H1 (cell line): ENCODE measurements around the gene PXDN. TPM values are rescaled to one million over a fixed set of nuclear protein-coding genes. Genes with fewer than 3 reads are reported as not detected.

Experiments used
- CTCF ChIA-PET: fragments of 300-600 bp; sonication (Branson Sonifier 250); formaldehyde crosslinking; loops from one replicate; lab custom pipeline; 2021; ENCODE audit not compliant: partially characterized antibody; lab: Charles Lee
- POLR2A ChIA-PET: fragments of 300-600 bp; sonication (Branson Sonifier 250); formaldehyde crosslinking; loops from one replicate; lab custom pipeline; 2021; ENCODE audit warnings: inconsistent platforms; ENCODE audit not compliant: partially characterized antibody; lab: Charles Lee
- DNase-seq, 2 experiments: peaks; one replicate each; pipeline versions ENCODE4 v3.0.0 to v3.0.0-alpha.2; 2010 to 2022; ENCODE audit warnings: low spot score in 2 of 2, low read depth in 1 of 2, mixed read lengths in 1 of 2
- FAIRE-seq: peaks from 2 replicates; lab custom pipeline; 2011; peaks lifted over from hg19 to GRCh38; lab: Jason Lieb, UNC
- H2AFZ ChIP-seq: 2 replicates; pipeline ENCODE4 v1.8.1; 2012; ENCODE audit warnings: low read length, inconsistent platforms
- H2AK5ac ChIP-seq: 2 replicates; pipeline ENCODE4 v1.6.1; 2013; ENCODE audit warnings: low read depth, low read length
- H2BK120ac ChIP-seq: replicated peaks from 2 replicates; pipeline ENCODE3; 2013; ENCODE audit warnings: low read depth, low read length, inconsistent platforms
- H2BK12ac ChIP-seq: 2 replicates; pipeline ENCODE4 v1.6.1; 2013; ENCODE audit warnings: low read depth, low read length
- H2BK15ac ChIP-seq: 2 replicates; pipeline ENCODE4 v1.6.1; 2013; ENCODE audit warnings: low read length
- H2BK20ac ChIP-seq: 2 replicates; pipeline ENCODE4 v1.6.1; 2013; ENCODE audit warnings: low read length
- H2BK5ac ChIP-seq: 2 replicates; pipeline ENCODE4 v1.6.1; 2013; ENCODE audit warnings: low read depth, low read length
- H3K14ac ChIP-seq: 2 replicates; pipeline ENCODE4 v1.6.1; 2013; ENCODE audit warnings: inconsistent platforms; ENCODE audit not compliant: insufficient read length
- H3K18ac ChIP-seq: 2 replicates; pipeline ENCODE4 v1.6.1; 2013; ENCODE audit warnings: low read length; ENCODE audit errors: extremely low read depth
- H3K23ac ChIP-seq: 2 replicates; pipeline ENCODE4 v1.6.1; 2013; ENCODE audit warnings: inconsistent platforms; ENCODE audit not compliant: insufficient read length
- H3K23me2 ChIP-seq: 2 replicates; pipeline ENCODE4 v1.6.1; 2013; ENCODE audit warnings: low read depth, low read length
- H3K27ac ChIP-seq: 2 replicates; pipeline ENCODE4 v1.6.1; 2011; ENCODE audit warnings: low read depth, low read length, inconsistent platforms
- H3K27me3 ChIP-seq, 4 experiments: replicated peaks in 1 of 4; 1 replicate in 1 of 4; 2 replicates in 3 of 4; pipeline versions ENCODE4 v1.6.1 to v1.8.1; 2011 to 2013; ENCODE audit warnings: low read length in 3 of 4, mild to moderate bottlenecking in 3 of 4, inconsistent platforms in 2 of 4, mixed read lengths in 2 of 4, moderate library complexity in 1 of 4; ENCODE audit not compliant: control insufficient read depth in 3 of 4, insufficient read depth in 3 of 4; ENCODE audit errors: extremely low read depth in 1 of 4
- H3K36me3 ChIP-seq, 4 experiments: 2 replicates each; pipeline versions ENCODE4 v1.6.1 to v1.8.1; 2011 to 2013; ENCODE audit warnings: mild to moderate bottlenecking in 4 of 4, low read length in 3 of 4, moderate library complexity in 2 of 4, control low read depth in 1 of 4, inconsistent platforms in 1 of 4; ENCODE audit not compliant: insufficient read depth in 4 of 4, control insufficient read depth in 2 of 4
- H3K4ac ChIP-seq: replicated peaks from 2 replicates; pipeline ENCODE3; 2013; ENCODE audit warnings: low read length, low read depth, mixed read lengths, inconsistent platforms; ENCODE audit not compliant: insufficient read length
- H3K4me1 ChIP-seq, 4 experiments: replicated peaks in 1 of 4; 1 replicate in 1 of 4; 2 replicates in 3 of 4; pipeline versions ENCODE4 v1.6.1 to v1.8.1; 2011 to 2013; ENCODE audit warnings: low read length in 3 of 4, inconsistent platforms in 2 of 4, mixed read lengths in 1 of 4; ENCODE audit not compliant: insufficient read depth in 4 of 4, control insufficient read depth in 3 of 4
- H3K4me2 ChIP-seq, 2 experiments: 2 replicates each; pipeline versions ENCODE4 v1.6.1 to v1.8.1; 2011 to 2013; ENCODE audit warnings: low read depth in 2 of 2, low read length in 2 of 2, control low read depth in 1 of 2, inconsistent platforms in 1 of 2, mild to moderate bottlenecking in 1 of 2; ENCODE audit not compliant: insufficient read depth in 1 of 2
- H3K4me3 ChIP-seq, 4 experiments: fragments of 200-600, 300-600 bp in 1 of 4; sonication (generic), shearing (Covaris generic), sonication (Bioruptor Twin) in 1 of 4; 2 replicates each; pipeline versions ENCODE4 v1.5.1 to v1.8.1; 2011 to 2016; ENCODE audit warnings: low read length in 4 of 4, low read depth in 3 of 4, control low read depth in 2 of 4, inconsistent platforms in 2 of 4, mild to moderate bottlenecking in 2 of 4, mixed read lengths in 1 of 4, moderate library complexity in 1 of 4; ENCODE audit not compliant: insufficient read depth in 2 of 4; ENCODE audit errors: extremely low read depth in 1 of 4
- H3K56ac ChIP-seq: replicated peaks from 2 replicates; pipeline ENCODE3; 2013; ENCODE audit warnings: low read depth, mild to moderate bottlenecking, mixed read lengths, low read length, inconsistent platforms; ENCODE audit not compliant: insufficient read length
- H3K79me1 ChIP-seq: 2 replicates; pipeline ENCODE4 v1.6.1; 2013; ENCODE audit warnings: low read depth, low read length, control low read depth
- H3K79me2 ChIP-seq, 2 experiments: 2 replicates each; pipeline versions ENCODE4 v1.6.1 to v1.8.1; 2012 to 2013; ENCODE audit warnings: low read length in 2 of 2, mild to moderate bottlenecking in 2 of 2, inconsistent platforms in 1 of 2; ENCODE audit not compliant: insufficient read depth in 2 of 2, control insufficient read depth in 1 of 2
- H3K9ac ChIP-seq, 4 experiments: replicated peaks in 1 of 4; 1 replicate in 1 of 4; 2 replicates in 3 of 4; pipeline versions ENCODE4 v1.6.1 to v1.8.1; 2011 to 2013; ENCODE audit warnings: low read depth in 3 of 4, low read length in 3 of 4, control low read depth in 2 of 4, mild to moderate bottlenecking in 2 of 4, moderate library complexity in 2 of 4, inconsistent platforms in 1 of 4; ENCODE audit errors: extremely low read depth in 1 of 4
- H3K9me3 ChIP-seq, 2 experiments: 2 replicates each; pipeline versions ENCODE4 v1.6.1 to v1.8.1; 2012 to 2013; ENCODE audit warnings: mild to moderate bottlenecking in 2 of 2, moderate library complexity in 2 of 2, control low read depth in 1 of 2, inconsistent platforms in 1 of 2, low read depth in 1 of 2, low read length in 1 of 2, mixed read lengths in 1 of 2; ENCODE audit not compliant: insufficient read depth in 2 of 2
- H4K20me1 ChIP-seq, 2 experiments: replicated peaks in 1 of 2; 2 replicates each; pipeline versions ENCODE3 to v1.8.1; 2011 to 2013; ENCODE audit warnings: inconsistent platforms in 2 of 2, low read length in 2 of 2, mild to moderate bottlenecking in 1 of 2; ENCODE audit not compliant: insufficient read depth in 2 of 2, control insufficient read depth in 1 of 2
- H4K5ac ChIP-seq: 2 replicates; pipeline ENCODE4 v1.6.1; 2013; ENCODE audit warnings: low read length, low read depth, mixed read lengths, inconsistent platforms; ENCODE audit not compliant: insufficient read length
- H4K8ac ChIP-seq: 2 replicates; pipeline ENCODE4 v1.8.0; 2013; ENCODE audit warnings: mild to moderate bottlenecking, moderate library complexity, low read length, inconsistent platforms; ENCODE audit not compliant: insufficient read depth; ENCODE audit errors: extremely low read depth
- H4K91ac ChIP-seq: replicated peaks from 2 replicates; pipeline ENCODE3; 2013; ENCODE audit warnings: low read length, mixed read lengths, inconsistent platforms; ENCODE audit not compliant: insufficient read length
- ASH2L ChIP-seq: fragments of 200-600, 300-600 bp; sonication (generic); IDR thresholded peaks from one replicate; pipeline ENCODE4 v1.7.1; 2017; ENCODE audit warnings: low read length
- CHD2 ChIP-seq: IDR thresholded peaks from 2 replicates; pipeline ENCODE4 v1.6.1; 2012; ENCODE audit warnings: low read length, improper control_type of control experiment
- CTBP2 ChIP-seq: IDR thresholded peaks from 2 replicates; pipeline ENCODE4 v1.7.0; 2011; ENCODE audit warnings: borderline replicate concordance, mild to moderate bottlenecking, moderate library complexity, mixed read lengths, low read length; ENCODE audit not compliant: insufficient read depth, insufficient read length
- EP300 ChIP-seq, 2 experiments: IDR thresholded peaks; 1 replicate in 1 of 2; 2 replicates in 1 of 2; pipeline ENCODE4 v1.6.1; 2011 to 2012; ENCODE audit warnings: low read depth in 2 of 2, low read length in 2 of 2, mild to moderate bottlenecking in 2 of 2, borderline replicate concordance in 1 of 2, inconsistent platforms in 1 of 2, moderate library complexity in 1 of 2
- GABPA ChIP-seq: IDR thresholded peaks from 2 replicates; pipeline ENCODE4 v1.6.1; 2011; ENCODE audit warnings: mild to moderate bottlenecking, low read length, moderate library complexity, borderline replicate concordance; ENCODE audit not compliant: insufficient read depth
- HDAC2 ChIP-seq, 2 experiments: fragments of 300-600 bp in 1 of 2; sonication (generic) in 1 of 2; IDR thresholded peaks; 2 replicates each; pipeline ENCODE4 v1.6.1; 2011 to 2012; ENCODE audit warnings: low read depth in 2 of 2, low read length in 2 of 2, mild to moderate bottlenecking in 2 of 2, moderate library complexity in 2 of 2, borderline replicate concordance in 1 of 2, inconsistent platforms in 1 of 2
- RXRA ChIP-seq: IDR thresholded peaks from 2 replicates; pipeline ENCODE4 v1.6.1; 2011; ENCODE audit warnings: low read depth, mild to moderate bottlenecking, low read length, moderate library complexity; ENCODE audit not compliant: insufficient read depth
- SIN3A ChIP-seq, 2 experiments: IDR thresholded peaks in 1 of 2; conservative IDR thresholded peaks in 1 of 2; 2 replicates each; pipeline ENCODE4 v1.6.1; 2011 to 2012; ENCODE audit warnings: low read length in 2 of 2, improper control_type of control experiment in 1 of 2, low read depth in 1 of 2, mild to moderate bottlenecking in 1 of 2
- SIRT6 ChIP-seq: IDR thresholded peaks from one replicate; pipeline ENCODE4 v1.7.1; 2012; ENCODE audit warnings: low read length, inconsistent platforms
- SP4 ChIP-seq: IDR thresholded peaks from 2 replicates; pipeline ENCODE4 v1.6.1; 2012; ENCODE audit warnings: low read length, inconsistent platforms
- WGBS, 2 experiments: shearing (Covaris generic) in 1 of 2; methylation state at CpG; one replicate each; pipeline versions ENCODE4 v1.1.6 to v1.1.7; 2013 to 2015; ENCODE audit warnings: low lambda C conversion rate in 2 of 2, mixed read lengths in 2 of 2, inconsistent platforms in 1 of 2, low coverage in 1 of 2, missing lambda C conversion rate in 1 of 2; ENCODE audit not compliant: insufficient replicate concordance in 2 of 2, insufficient coverage in 1 of 2, insufficient read length in 1 of 2; ENCODE audit errors: extremely low coverage in 1 of 2, missing lambda C conversion rate in 1 of 2; 5-methylcytosine and 5-hydroxymethylcytosine counted together
- polyA plus RNA-seq, 7 experiments: library from polyadenylated mRNA; depleted of rRNA in 3 of 7; stranded (reverse) in 5 of 7; unstranded in 2 of 7; fragments of >200 nt in 5 of 7; fragments of 200-250 nt in 2 of 7; gene quantifications; 1 replicate in 5 of 7; 2 replicates in 1 of 7; 4 replicates in 1 of 7; pipeline versions ENCODE4 v1.2.1 to v1.2.3, GENCODE V29; 2011 to 2013; ENCODE audit warnings: missing spikeins in 2 of 7, mixed read lengths in 2 of 7
- total RNA-seq: library from RNA; stranded (reverse); fragmentation: NEBNext Ultra II Directional; extraction: Animal tissue kit (Norgen Biotek cat#: 25700); gene quantifications from 2 replicates; pipeline ENCODE4 v1.2.1, GENCODE V29; 2021
- TF ChIP-seq, protein P1 (sequence below): IDR thresholded peaks from 2 replicates; pipeline ENCODE4 v1.6.1; 2011; ENCODE audit warnings: low read depth, mild to moderate bottlenecking, low read length; ENCODE audit not compliant: insufficient read depth

The PXDN gene
- total and polyA plus RNA-seq, 2 of the 8 experiments (the other 6 are each of a cell fraction or from before 2014, with no cell fraction given): 104 to 141 TPM

DNA sequence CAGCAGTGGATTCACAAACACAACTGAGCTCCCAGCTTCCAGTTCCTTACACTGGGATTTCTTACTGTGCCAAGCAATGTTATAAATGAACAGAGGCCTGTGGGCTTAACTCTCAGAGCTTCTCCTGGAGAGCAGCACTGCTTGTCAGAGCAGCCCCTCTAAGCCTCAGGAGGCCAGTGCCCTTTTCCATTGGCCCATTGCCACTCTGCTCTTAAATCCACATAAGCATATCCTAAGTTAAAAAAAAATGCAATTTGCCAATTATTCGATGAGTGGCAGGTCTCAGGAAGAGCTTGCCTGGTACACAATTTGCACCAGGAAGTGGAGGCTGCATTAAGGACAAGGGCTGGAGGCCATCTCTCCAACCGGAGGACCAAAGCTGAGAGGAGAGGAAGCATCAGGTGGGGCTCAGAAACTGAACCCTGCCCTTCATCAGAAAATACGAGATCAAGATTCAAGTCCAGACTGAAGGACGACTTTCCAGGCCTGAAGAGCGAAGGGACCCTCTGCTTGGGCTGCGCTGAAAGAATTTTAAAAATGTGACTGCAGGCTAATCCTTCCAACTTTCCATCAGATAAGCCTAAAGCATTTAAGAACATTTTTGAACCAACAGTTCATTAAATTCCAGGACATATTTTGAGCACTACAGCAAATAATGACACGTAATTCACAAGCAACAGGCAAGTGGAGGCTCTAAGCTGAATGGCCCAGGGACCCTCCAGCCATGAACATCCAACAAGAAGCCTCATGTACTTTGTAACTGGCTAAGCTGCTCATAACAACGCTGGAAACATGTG is 28.4 kb upstream of the PXDN start:
- FAIRE-seq (no peak), DNase-seq (no peak)
- H2BK12ac ChIP-seq: no peak overlapping the region
- no peaks in the 10 kb centered on the region for H4K20me1 ChIP-seq
- 87% methylated on average over 8 of the region's 8 CpGs; no CpG with 5 or more reads in 1 of the 2 experiments for WGBS, 2 experiments
- no peak overlapping the region for H4K91ac ChIP-seq
- H3K4me1 ChIP-seq: peaks cover 2 to 11% (median 5%) of the 10 kb centered on the region in 4 experiments; a peak in 5 of 7 replicates
- no peak overlapping the region for H2AK5ac ChIP-seq
- H4K5ac ChIP-seq: no peak overlapping the region
- H3K27ac ChIP-seq: no peak overlapping the region
- H4K8ac ChIP-seq: no peak overlapping the region; the same call in 1 of the 2 replicates
- H2BK5ac ChIP-seq: no peak overlapping the region
- H3K56ac ChIP-seq: no peak overlapping the region
- H3K27me3 ChIP-seq: no peaks in the 10 kb centered on the region
- H2AFZ ChIP-seq: no peak overlapping the region
- H3K4me2 ChIP-seq: no peak overlapping the region
- ChIA-PET CTCF (interaction anchor here (0.9 to 7.5 kb wide), 7 partner anchors 12 to 166 kb away, joined by 3 to 133 read pairs (median 4); no protein-coding TSS in a partner anchor), POLR2A (interaction anchor here (1.0 kb wide), 1 partner anchor 9 kb away, joined by 3 read pairs; no protein-coding TSS in a partner anchor)
- no peaks in the 10 kb centered on the region for H3K79me2 ChIP-seq
- H3K9ac ChIP-seq: no peak overlapping the region
- H3K4me3 ChIP-seq: no peak overlapping the region
- H3K18ac ChIP-seq: no peak overlapping the region
- H2BK120ac ChIP-seq: no peak overlapping the region
- H3K23ac ChIP-seq: no peak overlapping the region
- H3K79me1 ChIP-seq: no peaks in the 10 kb centered on the region
- H3K23me2 ChIP-seq: no peaks in the 10 kb centered on the region
- no peak overlapping the region for H3K14ac ChIP-seq
- H3K4ac ChIP-seq: no peak overlapping the region
- H2BK20ac ChIP-seq: no peak overlapping the region
- no peaks in the 10 kb centered on the region for H3K9me3 ChIP-seq
- H3K36me3 ChIP-seq: no peaks in the 10 kb centered on the region
- H2BK15ac ChIP-seq: no peak overlapping the region
- TF ChIP-seq RXRA (no peak), SP4 (no peak), CHD2 (no peak), CTBP2 (no peak), ASH2L (no peak), GABPA (no peak), HDAC2 (IDR thresholded peaks at IDR 0.05; ENCODE audit: borderline replicate concordance in 1 of 2, low read depth in 2 of 2, low read length in 2 of 2) (no peak), SIRT6 (no peak), EP300 (IDR thresholded peaks at IDR 0.05; ENCODE audit: borderline replicate concordance in 1 of 2, low read depth in 2 of 2, low read length in 2 of 2) (no peak), SIN3A (conservative IDR thresholded peaks at IDR 0.05 in 1 of 2, IDR thresholded peaks at IDR 0.05 in 1 of 2; ENCODE audit: low read depth in 1 of 2, low read length in 2 of 2) (no peak)
- TF ChIP-seq, protein P1, sequence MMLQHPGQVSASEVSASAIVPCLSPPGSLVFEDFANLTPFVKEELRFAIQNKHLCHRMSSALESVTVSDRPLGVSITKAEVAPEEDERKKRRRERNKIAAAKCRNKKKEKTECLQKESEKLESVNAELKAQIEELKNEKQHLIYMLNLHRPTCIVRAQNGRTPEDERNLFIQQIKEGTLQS: no peak
